Activated CD8-positive, alpha-beta memory T cell treated with anti-CD3 and anti-CD28 coated beads for 24 hours (primary cell): Measurements from ENCODE around the gene MARS1.

Experiments
- DNase-seq: peaks from one replicate; pipeline ENCODE4 v3.0.0-alpha.2; 2020

The MARS1 gene

DNA sequence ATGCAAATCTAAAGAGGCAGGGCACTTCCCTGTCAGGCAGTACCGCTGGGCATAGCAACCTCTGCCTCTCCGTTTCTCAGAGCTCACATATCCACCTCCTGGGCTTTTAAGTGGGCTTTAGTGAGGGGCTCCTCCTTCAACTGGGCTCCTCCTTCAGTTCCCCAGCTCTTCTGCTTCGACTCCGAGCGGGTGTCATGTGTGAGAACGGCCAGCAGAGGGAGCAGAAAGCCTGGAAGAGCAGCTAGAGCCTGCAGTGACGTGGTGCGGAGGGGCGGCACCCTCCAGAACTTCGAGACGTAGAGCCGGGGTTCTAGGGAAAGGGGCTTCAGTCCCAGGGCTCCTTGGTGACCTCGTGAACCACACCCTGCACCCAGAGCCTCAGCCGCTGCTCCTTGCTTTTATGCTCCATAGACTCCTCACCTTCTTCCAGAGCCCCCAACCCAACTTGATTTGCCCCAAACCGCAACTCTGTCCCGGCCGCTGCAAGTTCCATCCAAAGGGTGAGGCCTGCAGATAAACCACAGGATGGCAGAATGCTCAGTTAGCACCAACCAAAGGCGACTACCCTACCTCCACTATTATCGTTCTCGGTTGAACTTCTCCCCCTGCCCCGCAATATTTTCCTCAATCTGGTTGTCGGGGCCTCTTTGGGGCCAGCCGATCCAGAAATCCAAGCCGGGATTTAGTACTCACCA is 28.7 kb upstream of the MARS1 start:
- DNase-seq = peak; percentile 96

DNA sequence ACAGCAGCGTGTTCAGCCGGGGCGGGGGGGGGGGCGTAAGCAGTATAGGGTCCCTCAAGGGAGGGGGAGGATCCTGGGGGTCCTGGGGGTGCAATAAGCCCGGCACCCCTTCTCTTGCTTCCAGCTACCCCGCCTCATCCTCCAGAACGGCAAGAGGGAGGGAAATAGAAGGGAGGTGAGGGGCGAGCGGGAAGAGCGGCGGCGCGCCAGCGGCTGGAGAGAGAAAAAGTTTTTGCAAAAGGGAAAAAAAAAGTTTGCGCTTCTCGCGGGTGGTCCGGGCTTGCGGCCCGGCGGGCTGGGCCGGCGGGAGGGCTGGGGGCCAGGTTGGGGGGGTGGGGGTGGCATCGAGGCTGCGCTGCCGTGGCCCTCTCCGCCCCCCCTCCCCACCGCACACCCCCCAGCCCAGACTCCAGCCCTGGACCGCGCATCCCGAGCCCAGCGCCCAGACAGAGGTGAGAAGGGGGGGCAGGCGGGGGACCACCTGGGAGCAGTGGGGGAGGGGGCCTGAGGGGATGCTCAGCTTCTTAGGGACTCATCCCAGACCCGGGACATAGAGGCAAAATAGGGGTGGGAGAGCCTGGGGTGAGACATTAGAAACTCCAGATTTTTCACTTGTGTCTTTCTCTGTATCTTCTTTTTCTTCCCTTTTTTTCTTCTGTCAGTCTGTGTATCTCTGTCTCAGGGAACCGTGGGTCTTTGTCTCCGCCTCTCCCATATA is 28.0 kb upstream of the MARS1 start, which contains the start of gene GLI1:
Gene GLI1, plus strand, starts transcription at position 36 of the 718 bp plus-strand sequence. CDS start 3,907 bp downstream, outside the sequence.
- no peak for DNase-seq

DNA sequence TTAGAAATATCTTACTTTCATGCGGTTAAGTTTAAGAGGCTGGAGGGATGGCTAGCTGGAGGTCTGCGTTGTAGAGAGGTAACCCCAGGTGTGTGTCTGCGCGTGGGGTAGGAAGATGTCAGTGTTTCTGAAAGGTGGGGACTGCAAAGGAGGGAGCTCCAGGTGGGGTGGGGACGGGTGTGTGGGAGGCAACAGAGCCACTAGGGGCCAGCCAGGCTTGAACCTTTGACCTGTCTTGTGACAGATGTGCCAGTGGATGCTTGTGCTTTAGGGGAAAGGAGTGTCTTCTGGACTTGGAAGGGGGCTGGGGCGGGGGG is 27.4 kb upstream of the MARS1 start:
- DNase-seq = peak; percentile 65

DNA sequence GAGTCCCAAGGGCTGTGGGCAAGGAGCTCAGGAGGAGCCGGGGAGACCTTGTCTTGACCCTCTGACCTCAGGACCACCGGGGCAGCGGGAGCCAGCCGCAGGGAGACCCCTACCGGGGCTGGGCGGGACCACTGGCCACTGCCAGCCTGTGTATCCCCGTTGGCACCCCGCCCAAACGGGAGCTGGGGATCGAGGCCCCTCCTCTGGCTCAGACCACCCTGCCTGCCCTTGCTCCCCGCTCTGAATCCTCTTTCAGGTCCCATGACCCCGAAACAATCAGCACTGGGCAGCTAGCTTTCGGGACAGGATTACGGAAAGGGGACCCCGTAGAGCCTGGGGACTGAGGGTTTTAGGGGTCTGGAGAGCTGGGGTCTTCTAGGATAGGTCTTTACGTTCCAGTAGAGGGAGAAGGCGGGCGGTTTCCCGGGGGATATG is 27.0 kb upstream of the MARS1 start:
- DNase-seq = no peak

DNA sequence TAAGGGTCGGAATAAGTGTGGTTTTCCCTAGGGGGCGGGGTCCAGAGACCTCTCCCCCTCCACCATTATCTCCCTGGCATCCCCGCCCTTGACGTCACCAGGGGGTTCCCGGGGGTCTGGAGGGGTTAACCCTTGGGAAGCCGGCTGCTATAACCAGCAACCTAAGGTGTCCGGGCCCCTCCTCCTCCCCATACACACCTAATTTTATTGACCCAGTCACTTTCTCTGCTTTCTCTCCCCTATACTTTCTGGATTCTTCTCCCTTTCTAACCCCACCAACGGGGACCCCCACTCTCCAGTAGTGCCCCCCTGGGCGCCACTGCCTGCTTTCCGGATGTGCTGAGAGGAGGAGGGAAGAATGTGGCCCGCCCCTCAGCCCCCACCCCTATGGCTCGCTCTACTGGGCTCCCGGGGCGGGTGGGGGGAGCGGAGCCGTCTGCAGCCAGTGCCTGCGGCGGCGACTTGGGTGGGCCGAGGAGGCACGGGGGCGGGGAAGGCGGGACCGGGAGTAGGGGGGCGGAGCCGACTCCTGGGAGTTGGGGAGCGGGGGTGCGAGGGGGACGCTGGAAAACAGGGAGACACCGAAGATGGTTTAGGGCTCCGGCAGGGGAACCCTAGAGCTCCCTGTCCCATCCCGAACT is 26.5 kb upstream of the MARS1 start:
- peak; percentile 73 for DNase-seq

DNA sequence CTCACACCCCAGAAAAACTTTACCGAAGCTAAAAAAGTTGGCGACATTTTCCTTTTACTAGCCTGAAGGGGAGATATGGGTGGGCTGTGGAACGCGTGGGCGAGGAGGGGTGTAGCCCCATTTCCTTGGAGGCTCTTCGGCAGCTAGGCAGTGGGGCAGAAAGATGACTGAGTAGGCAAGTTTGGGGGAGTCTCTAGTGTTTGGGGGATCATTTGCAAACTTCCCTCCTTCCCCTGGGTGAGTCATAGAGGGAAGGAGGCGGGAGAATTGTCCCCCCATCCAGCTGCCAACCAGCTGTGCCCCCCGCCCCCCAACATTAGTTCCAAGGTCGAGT is 26.0 kb upstream of the MARS1 start:
- no peak for DNase-seq

DNA sequence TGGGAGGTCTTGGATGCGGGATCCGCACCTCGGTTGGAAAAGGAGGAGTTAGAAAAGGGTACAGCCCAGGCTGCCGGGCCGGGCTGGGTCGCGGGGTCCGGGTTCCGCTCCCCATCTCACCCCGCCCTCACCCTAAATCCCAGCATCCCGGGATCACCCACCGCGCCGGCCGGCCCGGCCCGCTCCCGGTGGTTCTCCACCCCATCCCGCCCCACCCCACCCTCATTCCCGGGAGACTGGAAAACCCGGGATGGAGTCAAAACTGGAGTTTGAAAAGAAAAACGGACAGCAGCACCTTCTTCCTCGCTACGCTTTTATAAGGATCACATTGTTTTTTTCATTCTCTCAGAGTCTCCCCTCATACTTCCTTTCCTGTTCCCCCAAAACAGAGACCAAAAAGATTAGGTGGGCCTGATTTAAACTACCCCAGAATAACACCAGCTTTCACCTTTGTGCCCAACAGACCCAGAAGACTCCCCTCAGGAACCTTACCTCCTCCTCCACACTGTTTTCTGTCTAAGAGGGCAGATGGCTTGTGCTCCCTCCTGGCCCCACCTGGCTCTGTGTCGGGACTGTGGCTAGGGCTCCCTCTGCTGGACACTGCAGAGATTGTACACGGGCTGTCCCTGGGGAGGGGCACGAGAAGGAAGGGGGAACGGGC is 25.5 kb upstream of the MARS1 start:
- peak; percentile 95 for DNase-seq

DNA sequence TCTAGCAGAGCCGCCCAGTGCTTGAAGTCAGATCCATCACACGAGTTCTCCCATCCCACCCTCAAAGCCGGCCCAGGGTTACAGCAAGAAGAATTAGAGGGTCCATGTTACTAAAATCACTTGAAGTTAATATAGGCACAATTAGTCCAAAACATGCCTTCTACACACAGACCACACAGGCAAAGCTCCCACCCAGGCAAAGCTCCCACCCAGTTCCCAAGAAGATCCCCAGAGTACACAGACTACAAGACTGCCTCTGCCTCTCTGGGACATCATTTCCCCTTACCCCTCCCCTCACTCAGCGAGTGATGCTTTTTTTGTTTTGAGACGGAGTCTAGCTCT is 25.0 kb upstream of the MARS1 start:
- DNase-seq = no peak

DNA sequence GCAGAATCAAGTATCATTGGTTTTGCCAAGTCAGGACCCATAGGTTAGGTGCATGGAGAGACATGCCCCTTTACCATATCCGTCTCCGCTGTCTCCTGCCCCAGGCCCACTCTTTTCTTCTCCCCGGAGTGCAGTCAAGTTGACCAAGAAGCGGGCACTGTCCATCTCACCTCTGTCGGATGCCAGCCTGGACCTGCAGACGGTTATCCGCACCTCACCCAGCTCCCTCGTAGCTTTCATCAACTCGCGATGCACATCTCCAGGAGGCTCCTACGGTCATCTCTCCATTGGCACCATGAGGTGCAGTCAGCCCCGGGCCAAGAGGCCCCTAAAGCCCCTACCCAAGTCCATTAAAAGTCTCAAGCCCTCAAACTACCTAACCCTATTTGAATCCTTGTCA is 23.3 kb upstream of the MARS1 start:
- no peak for DNase-seq

DNA sequence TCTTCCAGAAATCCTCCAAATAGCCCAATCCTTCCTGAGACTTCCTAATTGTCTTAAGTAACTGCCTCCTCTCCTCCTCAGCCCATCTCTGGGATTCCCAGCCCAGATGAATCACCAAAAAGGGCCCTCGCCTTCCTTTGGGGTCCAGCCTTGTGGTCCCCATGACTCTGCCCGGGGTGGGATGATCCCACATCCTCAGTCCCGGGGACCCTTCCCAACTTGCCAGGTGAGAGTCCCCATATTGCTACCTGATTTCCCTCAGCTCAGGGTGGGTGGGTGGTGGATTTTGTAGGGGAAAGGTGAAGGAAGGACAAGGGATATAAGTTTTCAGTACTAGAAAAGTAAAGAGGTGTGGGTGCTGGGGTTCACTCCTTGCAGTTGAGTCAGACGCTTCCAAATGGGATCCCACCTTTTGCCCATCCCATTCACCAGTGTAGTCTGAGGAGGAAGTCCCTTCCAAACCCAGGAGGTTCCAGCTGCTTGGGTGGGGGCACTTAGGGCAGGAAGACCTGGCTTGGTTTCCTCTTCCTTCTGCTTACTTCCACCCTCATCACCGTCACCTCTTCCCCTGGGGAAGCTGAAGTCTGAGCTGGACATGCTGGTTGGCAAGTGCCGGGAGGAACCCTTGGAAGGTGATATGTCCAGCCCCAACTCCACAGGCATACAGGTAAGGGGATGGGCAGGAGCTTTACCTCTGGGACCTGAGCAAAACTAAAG is 22.7 kb upstream of the MARS1 start:
- no peak for DNase-seq

DNA sequence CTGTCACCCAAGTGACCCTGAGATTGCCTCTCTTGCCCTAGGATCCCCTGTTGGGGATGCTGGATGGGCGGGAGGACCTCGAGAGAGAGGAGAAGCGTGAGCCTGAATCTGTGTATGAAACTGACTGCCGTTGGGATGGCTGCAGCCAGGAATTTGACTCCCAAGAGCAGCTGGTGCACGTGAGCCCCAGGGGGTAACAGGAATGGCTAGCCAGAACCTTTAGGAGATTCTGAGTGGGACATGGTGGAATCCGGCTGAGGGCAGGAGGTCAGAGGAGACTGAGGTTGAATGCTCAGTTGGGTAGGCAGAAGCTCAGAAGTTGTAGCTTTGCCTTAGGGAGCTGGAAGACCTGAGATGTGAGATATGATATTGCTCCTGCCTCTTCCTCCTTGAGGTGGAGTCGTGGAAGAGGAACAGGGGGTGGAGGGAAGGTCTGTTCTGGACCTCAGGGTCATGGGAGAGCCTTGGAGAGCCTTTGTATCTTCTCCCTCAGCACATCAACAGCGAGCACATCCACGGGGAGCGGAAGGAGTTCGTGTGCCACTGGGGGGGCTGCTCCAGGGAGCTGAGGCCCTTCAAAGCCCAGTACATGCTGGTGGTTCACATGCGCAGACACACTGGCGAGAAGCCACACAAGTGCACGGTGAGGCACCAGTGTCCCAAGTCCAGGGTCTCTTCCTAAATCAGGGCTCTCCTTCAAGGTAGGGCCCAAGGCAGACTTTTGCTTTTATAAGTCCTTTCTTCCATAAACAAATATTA is 21.9 kb upstream of the MARS1 start:
- DNase-seq = no peak

DNA sequence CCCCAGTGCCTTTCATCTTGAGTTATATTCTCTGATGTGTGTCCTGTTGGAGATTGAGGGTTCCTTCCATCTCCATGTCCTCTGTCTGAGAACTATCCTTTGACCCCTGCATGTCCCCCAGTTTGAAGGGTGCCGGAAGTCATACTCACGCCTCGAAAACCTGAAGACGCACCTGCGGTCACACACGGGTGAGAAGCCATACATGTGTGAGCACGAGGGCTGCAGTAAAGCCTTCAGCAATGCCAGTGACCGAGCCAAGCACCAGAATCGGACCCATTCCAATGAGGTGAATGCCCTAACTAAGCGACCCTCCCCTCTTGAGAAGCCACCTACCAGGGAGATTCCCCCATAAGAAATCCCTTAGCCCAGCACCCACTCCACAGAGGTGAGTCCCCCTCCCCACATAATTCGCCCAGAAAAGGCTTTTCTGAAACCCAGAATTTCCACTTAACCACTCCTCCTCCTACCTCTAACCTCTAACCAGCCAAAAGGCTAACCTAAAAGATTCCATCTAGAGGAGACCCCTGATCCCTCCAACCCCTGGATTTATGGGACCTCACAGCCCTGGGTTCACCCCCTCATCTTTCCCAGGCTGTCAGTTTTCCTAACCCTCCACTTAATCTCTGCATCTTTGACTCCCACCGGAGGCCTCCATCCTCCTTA is 20.5 kb upstream of the MARS1 start:
- no peak for DNase-seq

DNA sequence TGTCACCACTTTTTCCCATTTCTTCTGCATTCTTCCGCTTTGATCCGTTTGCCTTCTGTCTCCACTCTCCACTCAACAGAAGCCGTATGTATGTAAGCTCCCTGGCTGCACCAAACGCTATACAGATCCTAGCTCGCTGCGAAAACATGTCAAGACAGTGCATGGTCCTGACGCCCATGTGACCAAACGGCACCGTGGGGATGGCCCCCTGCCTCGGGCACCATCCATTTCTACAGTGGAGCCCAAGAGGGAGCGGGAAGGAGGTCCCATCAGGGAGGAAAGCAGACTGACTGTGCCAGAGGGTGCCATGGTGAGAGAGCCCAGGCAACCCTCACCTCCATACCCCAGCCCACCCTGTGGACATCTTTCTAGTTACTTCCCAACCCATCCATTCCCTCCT is 20.0 kb upstream of the MARS1 start:
- DNase-seq = no peak

DNA sequence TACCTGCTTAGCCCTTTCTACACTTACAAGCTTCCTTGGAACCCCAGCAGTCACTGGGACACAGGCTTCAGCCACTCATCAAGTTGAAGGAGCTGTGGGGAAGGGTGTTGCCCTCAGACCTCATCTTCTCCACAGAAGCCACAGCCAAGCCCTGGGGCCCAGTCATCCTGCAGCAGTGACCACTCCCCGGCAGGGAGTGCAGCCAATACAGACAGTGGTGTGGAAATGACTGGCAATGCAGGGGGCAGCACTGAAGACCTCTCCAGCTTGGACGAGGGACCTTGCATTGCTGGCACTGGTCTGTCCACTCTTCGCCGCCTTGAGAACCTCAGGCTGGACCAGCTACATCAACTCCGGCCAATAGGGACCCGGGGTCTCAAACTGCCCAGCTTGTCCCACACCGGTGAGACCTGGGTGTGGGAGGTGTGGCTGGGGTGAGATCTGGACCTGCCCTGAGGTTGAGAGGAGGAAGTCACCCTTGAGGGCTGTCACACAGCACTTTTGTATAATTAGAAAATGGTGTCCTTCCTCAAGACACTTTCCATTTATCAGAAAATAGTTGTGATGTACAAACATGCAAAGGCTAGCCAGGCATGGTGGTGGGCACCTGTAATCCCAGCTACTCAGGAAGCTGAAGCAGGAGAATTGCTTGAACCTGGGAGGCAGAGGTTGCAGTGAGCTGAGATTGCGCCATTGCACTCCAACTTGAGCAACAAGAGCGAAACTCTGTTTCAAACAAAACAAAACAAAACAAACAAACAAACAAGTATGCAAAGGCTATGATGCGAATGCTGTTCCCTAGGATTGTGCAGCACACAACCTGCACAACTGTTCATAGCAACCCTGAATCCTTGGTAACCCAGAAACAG is 18.3 kb upstream of the MARS1 start:
- no peak for DNase-seq

DNA sequence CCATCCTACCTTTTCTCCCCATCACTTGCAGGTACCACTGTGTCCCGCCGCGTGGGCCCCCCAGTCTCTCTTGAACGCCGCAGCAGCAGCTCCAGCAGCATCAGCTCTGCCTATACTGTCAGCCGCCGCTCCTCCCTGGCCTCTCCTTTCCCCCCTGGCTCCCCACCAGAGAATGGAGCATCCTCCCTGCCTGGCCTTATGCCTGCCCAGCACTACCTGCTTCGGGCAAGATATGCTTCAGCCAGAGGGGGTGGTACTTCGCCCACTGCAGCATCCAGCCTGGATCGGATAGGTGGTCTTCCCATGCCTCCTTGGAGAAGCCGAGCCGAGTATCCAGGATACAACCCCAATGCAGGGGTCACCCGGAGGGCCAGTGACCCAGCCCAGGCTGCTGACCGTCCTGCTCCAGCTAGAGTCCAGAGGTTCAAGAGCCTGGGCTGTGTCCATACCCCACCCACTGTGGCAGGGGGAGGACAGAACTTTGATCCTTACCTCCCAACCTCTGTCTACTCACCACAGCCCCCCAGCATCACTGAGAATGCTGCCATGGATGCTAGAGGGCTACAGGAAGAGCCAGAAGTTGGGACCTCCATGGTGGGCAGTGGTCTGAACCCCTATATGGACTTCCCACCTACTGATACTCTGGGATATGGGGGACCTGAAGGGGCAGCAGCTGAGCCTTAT is 17.4 kb upstream of the MARS1 start:
- DNase-seq = no peak

DNA sequence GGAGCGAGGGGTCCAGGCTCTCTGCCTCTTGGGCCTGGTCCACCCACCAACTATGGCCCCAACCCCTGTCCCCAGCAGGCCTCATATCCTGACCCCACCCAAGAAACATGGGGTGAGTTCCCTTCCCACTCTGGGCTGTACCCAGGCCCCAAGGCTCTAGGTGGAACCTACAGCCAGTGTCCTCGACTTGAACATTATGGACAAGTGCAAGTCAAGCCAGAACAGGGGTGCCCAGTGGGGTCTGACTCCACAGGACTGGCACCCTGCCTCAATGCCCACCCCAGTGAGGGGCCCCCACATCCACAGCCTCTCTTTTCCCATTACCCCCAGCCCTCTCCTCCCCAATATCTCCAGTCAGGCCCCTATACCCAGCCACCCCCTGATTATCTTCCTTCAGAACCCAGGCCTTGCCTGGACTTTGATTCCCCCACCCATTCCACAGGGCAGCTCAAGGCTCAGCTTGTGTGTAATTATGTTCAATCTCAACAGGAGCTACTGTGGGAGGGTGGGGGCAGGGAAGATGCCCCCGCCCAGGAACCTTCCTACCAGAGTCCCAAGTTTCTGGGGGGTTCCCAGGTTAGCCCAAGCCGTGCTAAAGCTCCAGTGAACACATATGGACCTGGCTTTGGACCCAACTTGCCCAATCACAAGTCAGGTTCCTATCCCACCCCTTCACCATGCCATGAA is 16.8 kb upstream of the MARS1 start:
- DNase-seq = no peak

DNA sequence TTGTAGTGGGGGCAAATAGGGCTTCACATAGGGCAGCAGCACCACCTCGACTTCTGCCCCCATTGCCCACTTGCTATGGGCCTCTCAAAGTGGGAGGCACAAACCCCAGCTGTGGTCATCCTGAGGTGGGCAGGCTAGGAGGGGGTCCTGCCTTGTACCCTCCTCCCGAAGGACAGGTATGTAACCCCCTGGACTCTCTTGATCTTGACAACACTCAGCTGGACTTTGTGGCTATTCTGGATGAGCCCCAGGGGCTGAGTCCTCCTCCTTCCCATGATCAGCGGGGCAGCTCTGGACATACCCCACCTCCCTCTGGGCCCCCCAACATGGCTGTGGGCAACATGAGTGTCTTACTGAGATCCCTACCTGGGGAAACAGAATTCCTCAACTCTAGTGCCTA is 16.2 kb upstream of the MARS1 start:
- no peak for DNase-seq

DNA sequence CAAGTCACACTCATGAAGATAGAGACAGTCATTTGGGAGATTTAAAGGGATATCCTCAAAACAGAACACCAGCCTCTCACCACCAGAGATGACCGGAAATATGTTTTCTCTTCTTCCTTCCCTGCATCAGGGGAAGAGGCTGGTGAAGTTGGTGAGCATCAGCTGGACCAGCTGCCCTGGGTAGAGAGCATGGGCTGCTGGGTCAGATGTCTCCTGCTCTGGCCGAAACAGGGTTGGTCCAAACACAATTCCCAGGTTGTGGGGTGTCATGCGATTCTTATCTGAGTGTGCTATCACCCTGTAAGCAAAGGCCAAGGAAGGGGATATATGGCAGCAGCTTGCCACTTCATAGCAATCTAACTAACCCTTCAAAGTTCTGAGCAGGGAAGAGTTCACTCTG is 15.5 kb upstream of the MARS1 start:
- DNase-seq = no peak

DNA sequence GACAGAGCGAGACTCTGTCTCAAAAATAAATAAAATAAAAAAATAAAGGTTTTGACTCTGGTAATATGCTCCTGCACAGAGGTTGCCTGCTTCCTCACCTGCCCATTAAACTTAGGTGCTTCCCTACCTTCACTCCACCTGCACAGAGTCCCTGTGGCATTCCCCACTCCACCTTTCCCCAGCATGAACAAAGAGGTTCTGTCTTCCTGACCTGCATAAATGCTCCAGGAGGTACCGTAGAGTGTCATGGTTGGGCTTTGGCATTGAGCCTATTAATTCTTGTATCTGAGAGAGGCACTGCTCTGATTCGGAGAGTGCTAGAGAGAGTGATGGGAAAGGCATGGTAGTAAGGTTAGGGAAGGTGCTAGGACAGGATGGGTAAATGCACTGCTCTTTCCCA is 14.5 kb upstream of the MARS1 start:
- DNase-seq = no peak

DNA sequence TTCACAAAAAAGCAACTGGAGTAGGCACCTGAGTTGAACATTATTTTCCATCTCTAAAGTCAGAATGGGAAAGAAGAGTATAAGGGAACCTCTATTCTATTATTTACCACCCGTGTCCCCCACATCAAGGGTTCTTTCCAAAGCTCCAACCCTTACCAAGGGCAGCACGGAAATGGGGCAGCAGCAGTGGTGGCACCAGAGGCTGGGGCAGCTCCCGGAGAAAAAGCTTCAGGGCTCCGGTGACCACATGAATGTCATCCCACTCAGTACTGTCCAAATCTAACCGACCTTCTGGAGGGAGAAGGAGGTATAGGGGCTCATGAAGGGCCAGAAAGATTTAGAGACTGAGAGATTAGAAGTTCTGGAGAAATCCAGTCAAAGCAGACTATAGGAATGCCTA is 14.0 kb upstream of the MARS1 start:
- no peak for DNase-seq
